HepG2 (cell line): ENCODE results near the gene SLC25A19. TPM values are rescaled to one million over a fixed set of nuclear protein-coding genes. Genes with fewer than 3 reads are reported as not detected.

Source experiments
- CBFB ChIP-seq: sonication (generic); formaldehyde crosslinking; IDR thresholded peaks from 2 replicates; pipeline ENCODE4 v1.4.0; 2020; ENCODE audit warnings: missing genetic modification reagents
- CENPBD1 ChIP-seq: sonication (generic); formaldehyde crosslinking; IDR thresholded peaks from 2 replicates; pipeline ENCODE4 v1.8.0; 2022; ENCODE audit warnings: missing genetic modification reagents, low read depth, mild to moderate bottlenecking, borderline replicate concordance
- GTF3A ChIP-seq: sonication (generic); formaldehyde crosslinking; conservative IDR thresholded peaks from 2 replicates; pipeline ENCODE4 v1.4.0; 2020; ENCODE audit warnings: mild to moderate bottlenecking, missing genetic modification reagents
- KLF6 ChIP-seq: IDR thresholded peaks from 2 replicates; pipeline ENCODE4 v1.8.0; 2016; ENCODE audit warnings: missing biosample characterization, missing genetic modification reagents
- MAX ChIP-seq: IDR thresholded peaks from 2 replicates; pipeline ENCODE4 v1.6.1; 2012; ENCODE audit warnings: inconsistent platforms
- MEF2D ChIP-seq: sonication (generic); formaldehyde crosslinking; IDR thresholded peaks from 2 replicates; pipeline ENCODE4 v1.5.1; 2020; ENCODE audit warnings: mild to moderate bottlenecking, missing genetic modification reagents
- MTERF4 ChIP-seq: sonication (generic); formaldehyde crosslinking; IDR thresholded peaks from 2 replicates; pipeline ENCODE4 v1.8.0; 2023; ENCODE audit warnings: mild to moderate bottlenecking, missing genetic modification reagents
- NCOR1 ChIP-seq: fragments of 200-600 bp; sonication (generic); IDR thresholded peaks from 2 replicates; pipeline ENCODE4 v1.7.0; 2017; ENCODE audit warnings: antibody characterized with exemption, low read length, borderline replicate concordance
- POLR2AphosphoS5 ChIP-seq: IDR thresholded peaks from 2 replicates; pipeline ENCODE4 v1.6.1; 2012; ENCODE audit warnings: low read depth, low read length
- SALL1 ChIP-seq: sonication (generic); formaldehyde crosslinking; IDR thresholded peaks from 2 replicates; pipeline ENCODE4 v1.8.0; 2022; ENCODE audit warnings: mild to moderate bottlenecking, missing genetic modification reagents
- TFDP1 ChIP-seq: IDR thresholded peaks from 2 replicates; pipeline ENCODE4 v1.6.1; 2016; ENCODE audit warnings: missing compliant biosample characterization, missing genetic modification reagents, borderline replicate concordance
- TFDP2 ChIP-seq: sonication (generic); formaldehyde crosslinking; IDR thresholded peaks from 2 replicates; pipeline ENCODE4 v1.4.0; 2020; ENCODE audit warnings: missing genetic modification reagents
- ZBTB21 ChIP-seq: sonication (generic); formaldehyde crosslinking; IDR thresholded peaks from 2 replicates; pipeline ENCODE4 v1.4.0; 2020; ENCODE audit warnings: missing genetic modification reagents
- ZKSCAN8 ChIP-seq: IDR thresholded peaks from 2 replicates; pipeline ENCODE4 v1.6.1; 2016; ENCODE audit warnings: borderline replicate concordance, missing genetic modification reagents, missing compliant biosample characterization
- ZNF160 ChIP-seq: sonication (generic); formaldehyde crosslinking; IDR thresholded peaks from 2 replicates; pipeline ENCODE4 v1.8.0; 2022; ENCODE audit warnings: mild to moderate bottlenecking, inconsistent platforms, missing genetic modification reagents
- ZNF17 ChIP-seq: sonication (generic); formaldehyde crosslinking; IDR thresholded peaks from 2 replicates; pipeline ENCODE4 v1.5.0; 2020; ENCODE audit warnings: mild to moderate bottlenecking, missing genetic modification reagents
- ZNF292 ChIP-seq: sonication (generic); formaldehyde crosslinking; IDR thresholded peaks from 2 replicates; pipeline ENCODE4 v1.8.1; 2022; ENCODE audit warnings: mild to moderate bottlenecking, low read depth, missing genetic modification reagents, borderline replicate concordance
- ZNF737 ChIP-seq: sonication (generic); formaldehyde crosslinking; IDR thresholded peaks from 2 replicates; pipeline ENCODE4 v1.5.0; 2020; ENCODE audit warnings: missing genetic modification reagents, mild to moderate bottlenecking, borderline replicate concordance
- ZSCAN22 ChIP-seq: sonication (generic); formaldehyde crosslinking; IDR thresholded peaks from 2 replicates; pipeline ENCODE4 v1.4.0; 2020; ENCODE audit warnings: mild to moderate bottlenecking, missing genetic modification reagents
- polyA plus RNA-seq, 8 experiments: library from polyadenylated mRNA; depleted of rRNA in 3 of 8; stranded (reverse) in 7 of 8; unstranded in 1 of 8; fragments of >200 nt; fragmentation: Illumina TruSeq in 4 of 8; extraction: Trizol in 4 of 8; gene quantifications; 2 replicates each; pipeline versions ENCODE4 v1.2.1 to v1.2.3, GENCODE V29; 2011 to 2016; ENCODE audit warnings: low read depth in 4 of 8, missing spikeins in 1 of 8, mixed read lengths in 1 of 8; ENCODE audit not compliant: insufficient read depth in 1 of 8
- total RNA-seq, 5 experiments: library from RNA; depleted of rRNA; stranded (reverse); fragments of >200 nt; fragmentation: Illumina TruSeq; extraction: Trizol; gene quantifications; 2 replicates each; pipeline ENCODE4 v1.2.3, GENCODE V29; 2016; ENCODE audit warnings: low read depth in 1 of 5
- TF ChIP-seq, protein P1 (sequence below): sonication (generic); formaldehyde crosslinking; IDR thresholded peaks from 2 replicates; pipeline ENCODE4 v1.5.0; 2020; ENCODE audit warnings: mild to moderate bottlenecking, missing genetic modification reagents, borderline replicate concordance

Gene SLC25A19
- total and polyA plus RNA-seq, 2 of the 13 experiments (the other 11 are each of a cell fraction or from before 2014, with no cell fraction given), result 24.4 to 41.4 TPM

GRCh38 chr17:75238684-75239191 is 50.5 kb downstream of the SLC25A19 start (continued):
- TF ChIP-seq, protein P1, sequence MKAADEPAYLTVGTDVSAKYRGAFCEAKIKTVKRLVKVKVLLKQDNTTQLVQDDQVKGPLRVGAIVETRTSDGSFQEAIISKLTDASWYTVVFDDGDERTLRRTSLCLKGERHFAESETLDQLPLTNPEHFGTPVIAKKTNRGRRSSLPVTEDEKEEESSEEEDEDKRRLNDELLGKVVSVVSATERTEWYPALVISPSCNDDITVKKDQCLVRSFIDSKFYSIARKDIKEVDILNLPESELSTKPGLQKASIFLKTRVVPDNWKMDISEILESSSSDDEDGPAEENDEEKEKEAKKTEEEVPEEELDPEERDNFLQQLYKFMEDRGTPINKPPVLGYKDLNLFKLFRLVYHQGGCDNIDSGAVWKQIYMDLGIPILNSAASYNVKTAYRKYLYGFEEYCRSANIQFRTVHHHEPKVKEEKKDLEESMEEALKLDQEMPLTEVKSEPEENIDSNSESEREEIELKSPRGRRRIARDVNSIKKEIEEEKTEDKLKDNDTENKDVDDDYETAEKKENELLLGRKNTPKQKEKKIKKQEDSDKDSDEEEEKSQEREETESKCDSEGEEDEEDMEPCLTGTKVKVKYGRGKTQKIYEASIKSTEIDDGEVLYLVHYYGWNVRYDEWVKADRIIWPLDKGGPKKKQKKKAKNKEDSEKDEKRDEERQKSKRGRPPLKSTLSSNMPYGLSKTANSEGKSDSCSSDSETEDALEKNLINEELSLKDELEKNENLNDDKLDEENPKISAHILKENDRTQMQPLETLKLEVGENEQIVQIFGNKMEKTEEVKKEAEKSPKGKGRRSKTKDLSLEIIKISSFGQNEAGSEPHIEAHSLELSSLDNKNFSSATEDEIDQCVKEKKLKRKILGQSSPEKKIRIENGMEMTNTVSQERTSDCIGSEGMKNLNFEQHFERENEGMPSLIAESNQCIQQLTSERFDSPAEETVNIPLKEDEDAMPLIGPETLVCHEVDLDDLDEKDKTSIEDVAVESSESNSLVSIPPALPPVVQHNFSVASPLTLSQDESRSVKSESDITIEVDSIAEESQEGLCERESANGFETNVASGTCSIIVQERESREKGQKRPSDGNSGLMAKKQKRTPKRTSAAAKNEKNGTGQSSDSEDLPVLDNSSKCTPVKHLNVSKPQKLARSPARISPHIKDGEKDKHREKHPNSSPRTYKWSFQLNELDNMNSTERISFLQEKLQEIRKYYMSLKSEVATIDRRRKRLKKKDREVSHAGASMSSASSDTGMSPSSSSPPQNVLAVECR (CRISPR knock-in tag), result peak; percentile 32; the same call in 1 of the 2 replicates
- TF ChIP-seq ZNF292 (CRISPR knock-in tag), result no peak
- TF ChIP-seq ZNF17 (CRISPR knock-in tag), result no peak
- no peak for TF ChIP-seq NCOR1
- TF ChIP-seq POLR2AphosphoS5, result peak; percentile 13; the same call in 1 of the 2 replicates
- TF ChIP-seq ZBTB21 (CRISPR knock-in tag), result no peak
- no peak for TF ChIP-seq KLF6 (CRISPR knock-in tag)
- TF ChIP-seq GTF3A (CRISPR knock-in tag), result no peak
- TF ChIP-seq SALL1 (CRISPR knock-in tag), result peak; percentile 28; the same call in 1 of the 2 replicates
- no peak for TF ChIP-seq CENPBD1 (CRISPR knock-in tag)
- TF ChIP-seq CBFB (CRISPR knock-in tag), result no peak
- 0 out of 2 replicates have a peak, but pooled peaks have one; percentile 32 for TF ChIP-seq MAX
- no peak for TF ChIP-seq MTERF4
- no peak for TF ChIP-seq MEF2D (CRISPR knock-in tag)
- no peak for TF ChIP-seq ZNF160 (CRISPR knock-in tag)
- no peak for TF ChIP-seq ZNF737 (CRISPR knock-in tag)
- TF ChIP-seq ZSCAN22, result no peak
- TF ChIP-seq TFDP2 (CRISPR knock-in tag), result no peak
- TF ChIP-seq TFDP1 (CRISPR knock-in tag), result no peak
- no peak for TF ChIP-seq ZKSCAN8 (CRISPR knock-in tag)
